Thoracic aorta (tissue), 2 donors: ENCODE results near the gene PSORS1C1. TPM values are rescaled to one million over a fixed set of nuclear protein-coding genes. Genes with fewer than 3 reads are reported as not detected.

Experiments
- ATAC-seq: fragments of 150-250 bp; one replicate; pipeline ENCODE4 v1.8.0; 2017; ENCODE audit warnings: low read depth; ENCODE audit not compliant: insufficient number of reproducible peaks, low FRiP score
- DNase-seq: peaks from one replicate; pipeline ENCODE4 v3.0.0-alpha.2; 2020; ENCODE audit warnings: low spot score
- H3K27ac ChIP-seq, 2 donors: fragments of 200-600 bp; sonication (generic); 1 replicate in 1 of 2; 2 replicates in 1 of 2; pipeline ENCODE4 v1.5.1; 2016; ENCODE audit warnings: mild to moderate bottlenecking in 2 of 2, moderate library complexity in 2 of 2
- H3K27me3 ChIP-seq: fragments of 200-600 bp; sonication (generic); replicated peaks from 2 replicates; pipeline ENCODE4 v1.6.0; 2016; ENCODE audit warnings: mild to moderate bottlenecking; ENCODE audit not compliant: insufficient read depth
- H3K36me3 ChIP-seq: fragments of 200-600 bp; sonication (generic); one replicate; pipeline ENCODE4 v1.5.1; 2016
- H3K4me1 ChIP-seq, 2 donors: fragments of 200-600 bp; sonication (generic); 1 replicate in 1 of 2; 2 replicates in 1 of 2; pipeline versions ENCODE4 v1.5.1 to v1.6.0; 2016; ENCODE audit warnings: low read depth in 2 of 2, mild to moderate bottlenecking in 1 of 2; ENCODE audit not compliant: control insufficient read depth in 1 of 2
- H3K4me3 ChIP-seq: fragments of 200-600 bp; sonication (generic); 2 replicates; pipeline ENCODE4 v1.5.1; 2016; ENCODE audit warnings: mild to moderate bottlenecking
- H3K9me3 ChIP-seq: fragments of 200-600 bp; sonication (generic); 2 replicates; pipeline ENCODE4 v1.5.1; 2016
- CTCF ChIP-seq: fragments of 200-600 bp; sonication (generic); IDR thresholded peaks from one replicate; pipeline ENCODE4 v1.5.1; 2019; ENCODE audit warnings: antibody characterized with exemption
- total RNA-seq, 2 donors: library from RNA; depleted of rRNA; stranded (reverse); fragments of >200 nt; gene quantifications; one replicate each; pipeline versions ENCODE4 v1.1.0 to v1.2.3, GENCODE V29; 2016

PSORS1C1 gene
- total RNA-seq, 2 donors from 2014 or later = 3.7 to 6.8 TPM

- peak; percentile 90 for TF ChIP-seq CTCF
- peaks cover 1 to 6% of the 10 kb centered on the region in 2 donors for H3K4me1 ChIP-seq
- no peaks in the 10 kb centered on the region for H3K36me3 ChIP-seq
- H3K27ac ChIP-seq = no peak overlapping the region
- H3K9me3 ChIP-seq = no peaks in the 10 kb centered on the region
- no peaks in the 10 kb centered on the region for H3K27me3 ChIP-seq
- ATAC-seq (no peak), DNase-seq (no peak)
- no peak overlapping the region for H3K4me3 ChIP-seq
Observed at GRCh38 chr6:31128093-31128676, 13.6 kb downstream of the PSORS1C1 start.

- H3K4me3 ChIP-seq = no peak overlapping the region
- no peak for ATAC-seq
- H3K36me3 ChIP-seq = no peaks in the 10 kb centered on the region
- no peak for DNase-seq
- no peak overlapping the region for H3K27ac ChIP-seq
- TF ChIP-seq CTCF = no peak
- H3K9me3 ChIP-seq = no peaks in the 10 kb centered on the region
- no peaks in the 10 kb centered on the region for H3K27me3 ChIP-seq
- no peaks in the 10 kb centered on the region for H3K4me1 ChIP-seq
Observed at GRCh38 chr6:31129130-31129529, 14.5 kb downstream of the PSORS1C1 start.

GRCh38 chr6:31130751-31131150, 16.2 kb downstream of the PSORS1C1 start:
- ATAC-seq (no peak), DNase-seq (no peak)
- Histone ChIP-seq H3K27me3 (no peaks in the 10 kb centered on the region), H3K4me3 (no peak overlapping the region), H3K9me3 (no peaks in the 10 kb centered on the region), H3K4me1 (no peaks in the 10 kb centered on the region), H3K36me3 (no peaks in the 10 kb centered on the region), H3K27ac (no peak overlapping the region)
- no peak for TF ChIP-seq CTCF

GRCh38 chr6:31131595-31131994, 17.0 kb downstream of the PSORS1C1 start:
- Histone ChIP-seq H3K9me3 (no peaks in the 10 kb centered on the region), H3K36me3 (no peaks in the 10 kb centered on the region), H3K4me3 (no peak overlapping the region), H3K27me3 (no peaks in the 10 kb centered on the region), H3K27ac (no peak overlapping the region), H3K4me1 (no peaks in the 10 kb centered on the region)
- no peak for TF ChIP-seq CTCF
- ATAC-seq (no peak), DNase-seq (no peak)

GRCh38 chr6:31132806-31133205, 18.2 kb downstream of the PSORS1C1 start:
- no peak overlapping the region for H3K4me3 ChIP-seq
- ATAC-seq (no peak), DNase-seq (no peak)
- H3K4me1 ChIP-seq = peaks cover 0 to 3% of the 10 kb centered on the region in 2 donors
- H3K27ac ChIP-seq = no peak overlapping the region
- no peaks in the 10 kb centered on the region for H3K9me3 ChIP-seq
- H3K27me3 ChIP-seq = no peaks in the 10 kb centered on the region
- H3K36me3 ChIP-seq = no peaks in the 10 kb centered on the region
- TF ChIP-seq CTCF = no peak
